NCI-H2029 (cell line): Measurements from ENCODE around the gene TIMM44.
"Not testable (repeated sequence)": the region's sequence is repeated elsewhere in the genome, so short reads cannot be mapped to it uniquely, and the experiment has no call there.

ENCODE experiments used
- DNase-seq: peaks from one replicate; lab custom pipeline; 2025; lab: John Stamatoyannopoulos, UW

Gene TIMM44

DNA sequence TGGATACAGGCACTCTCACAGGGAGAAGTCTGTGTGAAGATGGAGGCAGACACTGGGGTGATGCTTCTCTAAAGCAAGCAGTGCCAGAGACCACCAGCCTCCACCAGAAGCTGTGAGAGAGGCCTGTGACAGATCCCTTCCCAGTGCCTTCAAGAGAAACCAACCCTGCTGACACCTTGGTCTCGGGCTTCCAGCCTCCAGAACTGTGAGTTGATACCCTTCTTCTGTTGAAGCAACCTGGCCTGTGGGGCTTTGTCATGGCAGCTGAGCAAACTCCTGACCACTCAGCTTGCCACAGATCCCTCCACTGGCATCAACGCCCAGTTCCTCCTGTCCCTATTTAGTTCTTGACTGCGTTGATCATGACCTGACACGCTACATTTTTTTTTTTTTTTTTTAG lies 33.0 kb upstream of the TIMM44 start:
- no peak for DNase-seq

DNA sequence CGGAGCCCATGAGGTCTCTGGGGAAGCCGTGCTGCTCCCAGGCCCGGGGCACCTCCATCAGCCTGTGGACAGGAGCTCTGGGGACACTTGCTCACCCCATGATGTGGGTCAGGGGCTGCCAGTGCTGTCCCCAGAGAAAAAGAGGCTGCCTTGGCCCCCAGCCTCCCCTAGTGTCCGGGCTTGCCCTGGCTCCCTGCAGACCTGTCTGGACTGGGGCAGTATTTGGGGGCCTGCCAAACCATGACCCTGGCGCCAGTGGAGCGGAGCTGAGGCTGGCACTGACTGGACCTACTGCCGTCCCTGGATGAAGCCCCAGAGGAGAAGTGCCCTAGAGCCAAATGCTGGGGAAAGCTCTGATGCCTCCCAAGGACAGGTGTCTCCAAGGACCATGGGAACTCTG lies 31.6 kb upstream of the TIMM44 start:
- no peak for DNase-seq

DNA sequence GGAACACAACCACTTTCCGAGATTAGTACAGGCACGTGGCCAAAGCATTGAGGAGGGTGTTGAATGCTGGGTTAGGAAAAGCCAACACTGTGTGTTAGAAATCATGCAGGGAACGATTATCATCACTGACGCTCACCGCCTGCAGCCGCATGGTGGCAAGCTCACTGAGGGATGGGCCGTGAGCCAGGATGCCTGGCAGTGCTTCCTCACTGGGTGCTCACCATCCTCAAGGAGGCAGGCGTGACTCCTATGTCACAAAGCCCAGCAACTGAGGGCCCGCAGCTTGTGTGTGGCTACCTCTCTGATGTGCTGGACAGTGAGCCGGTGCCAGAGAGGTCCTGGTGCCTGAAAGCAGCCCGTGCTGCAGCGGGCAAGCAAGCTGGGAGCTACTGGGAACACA lies 30.4 kb upstream of the TIMM44 start:
- no peak for DNase-seq

DNA sequence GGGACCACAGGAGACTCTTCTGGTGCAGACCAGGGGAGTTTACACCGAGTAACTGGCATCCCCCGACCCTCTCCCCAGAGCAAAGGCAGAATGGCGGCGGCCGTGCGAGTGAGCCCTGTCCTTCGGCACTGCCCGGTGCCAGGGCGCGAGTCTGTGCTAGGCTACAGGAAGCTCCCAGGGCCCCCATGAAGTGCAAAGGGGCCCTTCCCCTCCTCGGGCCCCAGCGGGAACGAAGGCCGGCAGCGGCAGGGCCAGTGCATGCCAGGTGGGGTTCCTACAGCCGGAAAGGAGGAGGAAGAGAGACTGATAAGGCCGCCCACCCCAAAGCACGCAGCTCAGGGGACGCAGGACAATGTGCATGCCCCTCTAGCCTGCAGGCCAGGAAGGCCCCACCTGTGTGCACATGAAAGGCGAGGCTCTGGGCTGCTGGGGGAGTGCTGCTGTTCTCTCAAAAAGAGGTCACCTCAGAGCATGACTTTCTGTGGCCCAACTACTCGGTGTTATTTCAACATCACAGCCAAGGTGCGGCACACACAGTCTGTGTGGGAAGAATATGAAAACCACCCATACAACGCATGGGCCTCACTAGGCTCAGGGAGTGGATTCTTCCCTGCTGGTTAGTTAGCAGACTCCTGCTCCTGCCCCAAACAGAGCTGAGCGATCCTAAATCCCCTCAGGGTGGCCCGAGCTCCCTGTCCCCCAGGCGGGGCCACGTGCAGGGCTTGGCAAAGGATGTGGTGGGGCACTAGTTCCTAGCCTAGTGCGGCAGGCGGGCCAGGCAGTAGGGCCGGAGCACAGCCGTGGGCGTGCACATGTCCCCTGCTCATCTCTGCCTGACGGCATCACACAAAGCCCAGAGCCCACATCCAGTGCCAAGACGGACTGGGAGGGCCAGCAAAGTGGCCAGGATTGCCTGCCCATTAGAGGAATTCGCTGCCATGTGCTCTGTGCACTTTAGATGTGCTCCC lies 28.4 kb upstream of the TIMM44 start:
- no peak for DNase-seq

DNA sequence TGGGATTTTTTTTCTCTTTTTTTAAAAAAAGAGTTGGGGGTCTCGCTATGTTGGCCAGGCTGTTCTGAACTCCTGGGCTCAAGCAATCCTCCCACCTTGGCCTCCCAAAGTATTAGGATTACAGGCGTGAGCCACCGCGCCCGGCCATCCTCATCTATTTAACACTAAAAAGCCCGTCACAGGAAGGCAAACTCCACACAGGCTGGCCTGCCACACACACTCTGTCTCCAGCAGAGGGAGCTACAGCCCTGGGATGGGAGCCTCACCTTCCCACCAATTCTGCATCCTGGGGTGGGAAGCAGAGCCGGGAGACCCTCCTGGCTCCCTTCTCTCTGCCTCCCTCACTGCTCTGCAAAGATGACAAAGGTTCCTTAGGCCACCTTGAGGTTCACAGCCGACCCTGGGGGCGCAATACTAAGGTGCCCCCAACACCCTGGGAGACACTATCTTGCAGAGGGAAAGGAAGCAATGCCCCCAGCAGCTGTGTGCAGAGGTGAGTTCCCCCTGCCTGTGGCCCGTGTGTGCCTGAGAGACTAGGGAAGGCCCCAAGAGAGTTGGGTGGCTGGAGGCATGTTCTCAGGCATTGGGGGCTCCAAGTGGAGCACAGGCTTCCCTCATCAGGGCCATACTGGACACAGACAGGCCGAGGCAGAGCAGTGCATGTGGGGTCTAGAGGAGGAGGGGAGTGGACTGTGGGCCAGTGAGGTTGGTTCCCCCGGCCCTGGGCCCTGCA lies 27.4 kb upstream of the TIMM44 start:
- DNase-seq = peak; percentile 8

DNA sequence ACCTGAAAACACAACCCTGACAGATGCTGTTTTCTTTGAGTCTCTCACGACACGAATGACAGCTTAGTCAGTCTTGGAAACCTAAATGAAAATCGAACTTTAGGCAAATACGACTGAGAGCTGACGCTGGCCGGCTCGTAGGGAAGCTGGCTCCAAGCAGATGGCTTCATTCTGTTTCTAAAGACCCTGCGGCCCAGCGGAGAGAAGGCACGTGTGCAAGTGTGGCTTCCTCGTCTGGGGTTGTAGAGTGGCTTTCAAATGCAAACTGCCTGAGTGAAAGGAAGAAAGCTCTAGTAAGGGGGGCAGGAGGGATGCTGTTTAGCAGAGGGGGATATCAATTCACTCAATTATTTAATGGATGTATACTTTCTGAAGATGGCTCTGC lies 26.1 kb upstream of the TIMM44 start:
- no peak for DNase-seq

DNA sequence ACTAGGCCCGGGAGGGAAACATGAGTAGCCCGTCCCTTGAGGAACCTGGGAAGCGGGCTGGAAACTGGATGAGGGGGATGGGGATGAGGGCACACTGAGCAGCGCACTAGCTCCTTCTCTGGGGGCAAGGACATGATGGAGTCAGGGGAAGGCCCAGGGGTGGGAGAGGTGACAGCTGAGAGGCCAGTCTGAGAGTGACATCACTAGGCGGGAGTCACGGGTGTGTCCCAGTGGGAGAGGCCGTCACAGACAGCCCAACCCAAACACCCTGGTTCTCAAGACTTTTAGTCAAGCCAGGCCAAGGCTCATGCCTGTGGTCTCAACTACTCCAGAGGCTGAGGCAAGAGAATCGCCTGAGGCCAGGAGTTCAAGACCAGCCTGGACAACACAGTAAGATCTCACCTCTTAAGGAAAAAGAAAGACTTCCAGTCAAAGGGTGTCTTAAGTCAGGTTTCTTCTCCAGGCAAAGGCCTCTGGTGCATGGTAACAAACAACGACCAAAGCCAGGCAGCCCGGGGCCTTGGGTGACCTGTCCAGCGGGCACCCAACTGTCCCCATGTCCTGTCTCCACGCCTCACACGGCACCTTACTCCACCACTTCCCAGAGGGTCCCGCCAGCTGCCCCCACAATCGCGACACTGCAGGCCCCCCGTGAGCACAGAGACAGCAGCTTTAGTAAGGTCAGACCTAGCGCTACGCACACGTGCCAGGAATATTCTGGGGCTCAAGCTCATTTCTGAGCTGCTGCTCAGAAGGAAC lies 25.5 kb upstream of the TIMM44 start:
- no peak for DNase-seq

DNA sequence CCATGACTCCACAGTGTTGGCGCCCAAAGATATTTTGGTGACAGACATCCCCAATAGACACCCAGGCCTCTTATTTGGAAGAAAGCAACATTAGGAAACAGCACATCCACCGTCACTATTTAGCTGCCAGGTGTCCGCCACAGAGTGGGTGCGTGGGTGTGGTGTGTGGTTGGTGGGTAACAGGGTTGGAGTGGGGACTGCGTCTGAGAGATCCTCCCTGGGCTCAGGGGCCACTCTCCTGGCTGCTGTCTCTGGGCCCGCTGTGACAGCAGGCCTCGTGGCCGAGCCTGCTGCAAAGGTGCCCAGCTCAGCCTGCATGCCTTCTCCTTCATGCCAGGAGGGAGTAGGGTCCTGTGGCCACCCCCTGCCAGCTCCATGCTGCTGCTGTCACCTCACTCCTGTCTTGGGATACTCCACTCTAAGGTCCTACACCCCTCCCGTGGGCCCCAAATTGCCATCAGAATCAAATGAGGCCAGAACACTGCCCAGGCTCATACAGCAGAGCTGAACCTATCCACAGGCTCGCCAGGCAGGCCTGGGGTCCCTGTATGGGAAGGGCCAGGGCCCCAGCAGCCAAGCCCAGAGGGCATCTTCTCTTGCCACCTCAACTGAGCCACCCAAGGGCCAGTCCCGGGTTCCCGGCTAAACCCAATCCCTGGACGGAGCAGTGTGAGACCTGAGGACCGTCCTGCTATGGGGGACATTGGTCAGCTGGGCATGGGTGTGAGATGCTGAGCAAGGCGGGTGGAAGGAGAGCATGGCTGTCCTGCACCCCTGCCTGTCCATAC lies 24.7 kb upstream of the TIMM44 start:
- DNase-seq = no peak

DNA sequence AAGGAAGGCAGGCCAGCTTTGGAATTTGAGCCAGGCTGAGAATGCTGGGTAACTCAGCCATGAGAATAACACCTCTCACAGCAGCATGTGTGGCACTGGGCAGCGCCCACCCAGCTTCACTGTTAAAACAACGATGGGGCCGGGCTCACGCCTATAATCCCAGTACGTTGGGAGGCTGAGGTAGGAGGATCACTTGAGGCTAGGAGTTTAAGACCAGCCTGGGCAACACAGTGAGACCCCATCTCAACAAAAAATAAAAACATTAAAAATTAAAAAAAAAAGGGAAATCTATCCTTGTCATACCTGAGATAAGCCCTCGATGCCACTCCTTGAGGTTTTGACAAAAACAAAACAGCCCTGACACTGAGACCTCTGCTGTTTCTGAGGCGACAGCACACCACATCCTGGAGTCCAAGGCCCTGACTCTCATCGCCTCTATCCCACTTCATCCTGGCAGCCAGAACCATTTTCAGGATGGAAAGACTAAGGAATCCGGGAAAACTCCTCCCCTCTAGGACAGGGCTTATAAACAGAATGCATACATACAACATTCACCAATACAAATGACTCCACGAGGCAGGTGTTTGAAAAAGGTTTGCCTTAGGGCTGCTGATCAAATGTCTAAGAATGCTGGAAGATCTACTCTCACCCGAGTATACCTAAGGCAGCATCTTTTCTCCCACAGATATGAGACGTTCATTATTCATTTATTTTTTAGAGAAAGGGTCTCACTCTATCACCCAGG lies 22.6 kb upstream of the TIMM44 start:
- DNase-seq = no peak

DNA sequence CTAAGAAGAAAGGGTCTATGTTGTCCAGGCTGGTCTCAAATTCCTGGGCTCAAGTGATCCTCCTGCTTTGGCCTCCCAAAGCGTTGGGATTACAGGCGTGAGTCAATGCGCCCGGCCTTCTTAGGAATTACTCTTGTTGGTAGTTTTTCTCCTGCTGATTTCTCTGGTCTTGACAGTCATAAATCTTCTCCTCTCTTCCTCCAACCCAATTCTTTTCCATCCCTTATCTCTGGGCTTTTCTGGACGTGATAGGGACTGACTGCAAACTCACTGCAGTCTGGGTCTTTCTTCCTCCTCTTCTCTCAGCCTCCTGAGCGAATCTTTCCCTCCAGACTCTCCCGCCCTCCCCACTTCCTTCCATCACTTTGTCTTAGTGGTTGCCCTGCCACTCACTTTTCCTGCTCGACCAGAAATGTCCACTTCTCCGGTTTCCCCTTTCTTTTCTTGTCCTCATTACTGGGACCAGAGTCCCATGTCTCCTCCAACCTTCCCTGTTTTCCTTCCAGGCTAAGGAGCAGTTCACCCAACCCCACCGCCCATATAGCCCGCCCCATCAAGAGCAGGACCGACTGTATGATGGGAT lies 21.9 kb upstream of the TIMM44 start:
- DNase-seq = no peak

DNA sequence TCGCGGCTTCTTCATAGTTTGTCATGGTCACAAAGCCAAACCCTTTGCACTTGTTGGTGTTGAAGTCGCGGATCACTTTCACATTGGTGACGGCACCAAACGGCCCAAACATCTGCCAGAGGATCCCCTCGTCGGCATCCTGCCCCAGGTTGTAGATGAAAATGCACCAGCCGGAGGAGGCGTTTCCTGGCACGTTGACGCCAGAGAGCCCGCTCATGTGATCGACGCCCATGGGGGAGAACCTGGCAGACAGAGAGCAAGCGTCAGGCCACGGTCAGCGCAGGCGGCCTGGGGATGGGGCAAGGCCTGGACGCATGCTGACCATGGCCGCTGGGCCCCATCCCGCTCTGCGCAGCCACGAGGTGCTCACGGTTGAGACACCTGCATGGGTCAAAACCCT lies 20.1 kb upstream of the TIMM44 start:
- DNase-seq = no peak

DNA sequence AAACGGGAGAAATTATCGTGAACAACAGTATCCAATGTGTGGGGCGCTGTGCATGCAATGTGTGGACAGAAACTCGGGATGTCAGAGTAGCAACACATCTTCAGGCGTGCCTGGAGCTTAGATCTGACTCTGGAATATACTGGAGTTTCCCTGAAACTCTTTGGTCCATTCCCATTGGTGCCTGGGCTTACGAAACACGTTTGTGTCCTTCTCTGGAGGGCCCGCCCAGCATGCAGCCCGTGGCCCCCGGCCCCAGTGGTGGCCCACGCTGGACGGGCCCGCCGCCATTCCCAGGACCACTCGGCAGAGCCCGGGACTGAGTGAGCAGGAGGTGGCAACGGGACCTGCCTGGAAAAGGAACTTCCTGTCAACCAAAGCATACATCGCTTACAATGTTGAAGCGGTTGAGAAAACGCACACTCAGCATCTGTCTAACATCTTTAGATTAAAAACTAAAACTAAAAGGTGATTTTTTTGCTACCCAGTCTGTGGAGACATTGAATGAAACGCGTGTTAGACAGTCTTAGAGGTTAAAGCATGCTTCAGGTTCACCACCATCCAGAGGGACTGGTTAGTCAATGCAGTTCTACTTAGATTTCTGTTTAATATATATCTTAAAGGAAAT lies 19.3 kb upstream of the TIMM44 start:
- no peak for DNase-seq

DNA sequence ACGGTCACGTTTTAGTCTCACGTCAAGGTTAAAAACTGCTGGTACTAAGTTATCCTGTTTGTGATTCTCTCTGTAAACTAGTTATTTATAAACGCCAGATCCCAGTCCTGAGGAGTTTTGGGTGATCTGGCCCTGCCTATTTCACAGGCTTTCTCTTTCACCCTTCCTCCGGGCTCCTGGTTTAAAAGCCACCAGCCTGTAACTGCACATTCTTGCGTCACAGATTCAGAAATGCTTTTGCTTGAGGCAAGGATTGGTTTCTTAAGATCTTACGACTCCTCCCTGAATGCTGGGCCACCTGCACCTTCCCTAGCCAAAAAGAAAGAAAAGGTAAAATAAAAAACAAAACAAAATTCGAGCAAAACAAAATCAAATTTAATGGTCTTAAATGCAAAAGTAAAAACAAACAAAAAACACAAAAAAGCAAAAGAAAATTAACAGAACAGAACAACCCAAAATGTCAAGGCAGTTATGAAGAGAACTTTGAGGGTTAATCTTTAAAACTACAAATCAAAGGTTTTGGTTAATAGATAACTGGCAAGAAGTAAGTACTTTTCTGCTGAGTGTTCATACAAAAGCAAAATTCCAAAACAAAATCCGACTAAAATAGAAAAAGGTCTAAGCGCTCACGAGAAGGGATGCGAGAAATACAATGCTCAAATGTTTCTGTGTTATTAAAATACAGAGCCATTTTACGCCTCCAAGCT lies 18.6 kb upstream of the TIMM44 start:
- DNase-seq = no peak

DNA sequence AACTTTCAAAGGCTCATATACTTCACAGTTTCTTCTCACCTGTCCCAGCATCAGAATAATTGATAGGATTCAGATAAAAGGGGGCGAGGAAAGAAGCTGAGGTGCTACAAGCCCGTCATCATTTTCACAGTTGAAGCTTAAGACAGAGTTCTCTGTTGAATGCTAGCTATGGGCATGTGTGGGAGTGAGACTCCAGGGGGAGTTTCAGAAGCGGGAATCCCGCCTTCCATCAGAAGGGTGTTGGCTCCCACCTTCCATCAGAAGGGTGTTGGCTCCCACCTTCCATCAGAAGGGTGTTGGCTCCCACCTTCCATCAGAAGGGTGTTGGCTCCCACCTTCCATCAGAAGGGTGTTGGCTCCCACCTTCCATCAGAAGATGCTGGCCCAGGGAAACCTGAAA lies 17.6 kb upstream of the TIMM44 start:
- not testable (repeated sequence) for DNase-seq

DNA sequence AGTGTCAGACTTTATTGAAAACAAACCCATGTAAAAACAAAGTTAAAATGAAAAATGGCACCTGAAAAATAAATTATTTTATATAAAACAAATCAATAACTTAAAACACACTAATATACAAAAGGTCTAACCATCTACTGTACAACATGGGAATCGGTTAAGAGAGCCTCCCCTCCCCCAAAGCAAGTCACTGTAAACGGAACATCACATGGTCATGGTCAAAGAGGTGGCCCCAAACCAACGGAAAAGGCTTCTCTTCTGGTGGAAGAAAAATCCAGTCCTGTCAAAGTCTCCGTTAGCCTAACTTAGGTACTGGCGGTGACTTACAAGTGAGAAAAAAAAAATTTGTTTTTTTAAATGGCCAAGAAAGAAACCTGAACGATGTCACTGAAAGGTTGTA lies 15.7 kb upstream of the TIMM44 start:
- DNase-seq = no peak

DNA sequence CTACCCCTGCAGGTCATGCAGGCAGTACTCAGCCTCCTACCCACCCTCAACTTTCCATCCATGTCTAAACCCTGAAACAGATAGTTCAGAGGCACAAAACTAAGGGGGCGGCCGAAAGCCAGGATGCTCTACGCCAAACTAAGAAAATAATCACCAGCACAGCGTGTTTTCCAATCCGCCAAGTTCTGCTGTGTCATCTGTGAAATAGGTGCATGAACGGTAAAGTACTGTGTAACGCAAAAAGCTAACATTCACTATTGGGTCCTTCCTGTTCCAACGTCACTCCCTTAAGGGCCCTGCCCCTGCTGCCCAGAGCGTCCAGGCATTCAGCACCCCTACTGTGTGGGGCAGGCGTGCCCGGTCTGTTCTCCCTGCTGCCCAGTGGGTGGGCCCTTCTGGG lies 12.2 kb upstream of the TIMM44 start:
- DNase-seq = no peak

DNA sequence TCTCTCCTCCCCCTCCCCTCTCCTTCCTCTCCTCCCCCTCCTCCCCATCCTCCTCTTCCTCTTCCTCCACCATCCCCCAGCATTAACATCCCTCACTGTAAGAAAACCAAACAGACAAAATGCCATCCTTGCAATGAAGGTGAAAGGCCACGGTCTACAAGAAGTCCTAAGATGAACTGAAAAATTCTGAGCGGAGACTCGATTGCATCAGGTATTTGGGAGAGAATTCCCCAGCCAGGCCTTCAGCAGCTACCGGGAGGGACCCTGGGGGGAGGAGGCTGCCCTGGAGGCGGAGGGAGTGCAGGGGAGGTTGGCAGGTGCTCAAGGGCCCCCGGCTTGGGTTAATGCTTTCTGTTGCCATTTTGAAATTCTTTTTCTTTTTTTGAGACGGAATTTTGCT lies 10.1 kb upstream of the TIMM44 start:
- no peak for DNase-seq

DNA sequence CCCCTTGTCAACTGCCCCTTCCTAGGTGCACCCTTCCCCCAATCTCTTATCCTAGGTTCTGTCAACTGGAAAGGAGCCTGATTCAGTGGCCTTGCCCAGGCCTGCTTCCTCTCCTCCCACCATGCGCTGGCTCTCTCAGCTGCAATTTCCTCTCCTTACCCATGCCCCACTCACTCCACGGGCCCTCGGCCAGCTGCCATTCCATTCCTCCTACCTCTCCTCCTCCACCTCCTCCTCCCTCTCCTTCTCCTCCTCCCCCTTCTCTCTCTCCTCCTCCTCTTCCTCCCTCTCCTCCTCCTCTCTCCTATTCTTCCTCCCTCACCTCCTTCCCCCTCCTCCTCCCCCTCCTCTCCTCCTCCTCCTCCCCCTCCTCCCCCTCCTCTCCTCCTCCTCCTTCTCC lies 9.6 kb upstream of the TIMM44 start:
- no peak for DNase-seq

DNA sequence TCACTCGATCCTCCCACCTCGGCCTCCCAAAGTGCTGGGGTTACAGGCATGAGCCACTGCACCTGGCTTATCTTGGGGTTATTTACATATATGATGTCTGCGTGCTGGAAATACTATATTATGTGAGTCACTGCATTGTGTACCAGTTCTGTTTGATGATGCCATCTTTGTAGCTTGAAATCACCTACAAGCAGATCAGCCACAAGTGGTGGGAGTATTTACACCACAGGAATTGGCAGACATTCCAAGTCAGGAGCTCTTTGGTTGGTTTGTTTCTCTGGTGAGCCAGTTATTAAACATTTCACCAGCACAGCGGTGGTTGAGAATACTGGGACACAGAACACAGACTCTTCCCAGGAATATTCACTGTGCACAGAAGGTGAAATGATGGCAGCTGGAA lies 4.5 kb upstream of the TIMM44 start:
- DNase-seq = no peak
